Measurements from ENCODE around the gene ENG. TPM values are rescaled to one million over a fixed set of nuclear protein-coding genes. Genes with fewer than 3 reads are reported as not detected.

ENG gene
- total and polyA plus RNA-seq, 11 donors: 116 to 252 (median 144) TPM

- Histone ChIP-seq H3K9me3 (no peaks in the 10 kb centered on the region), H3K27me3 (no peaks in the 10 kb centered on the region), H3K4me3 (no peak overlapping the region), H3K27ac (peak overlapping the region in 4 of 12 donors; percentile 22 to 39 (median 36)), H3K4me1 (peaks cover 0 to 49% (median 33%) of the 10 kb centered on the region in 12 donors), H3K36me3 (peaks cover 4 to 48% (median 38%) of the 10 kb centered on the region in 9 donors)
- DNase-seq (no peak), ATAC-seq (peak in 1 of 4 donors; percentile 3)
- intact Hi-C loops (cut with DNase I): no loop called here
- WGBS, 4 donors: 81 to 88% (median 84%) methylated on average over 11 to 14 of the region's 14 CpGs
- TF ChIP-seq CTCF (IDR thresholded peaks at IDR 0.05): no peak
- no peak for TF ChIP-seq POLR2A (IDR thresholded peaks at IDR 0.05)
Measured at GRCh38 chr9:127794001-127794791, 60.3 kb downstream of the ENG start.

GRCh38 chr9:127793093-127793708, 61.3 kb downstream of the ENG start:
- H3K36me3 ChIP-seq: peaks cover 6 to 58% (median 48%) of the 10 kb centered on the region in 9 donors
- intact Hi-C loops (cut with DNase I): no loop called here
- TF ChIP-seq POLR2A (IDR thresholded peaks at IDR 0.05) (no peak), CTCF (IDR thresholded peaks at IDR 0.05) (no peak)
- no peaks in the 10 kb centered on the region for H3K27me3 ChIP-seq
- H3K27ac ChIP-seq: peak overlapping the region in 8 of 12 donors; percentile 8 to 39 (median 30)
- no peak overlapping the region for H3K4me3 ChIP-seq
- ATAC-seq (peak; percentile 17 to 76 (median 52)), DNase-seq (peak in 1 of 5 donors; percentile 39)
- WGBS, 4 donors: 52 to 67% (median 57%) methylated on average over 7 to 8 of the region's 8 CpGs
- H3K4me1 ChIP-seq: peaks cover 0 to 55% (median 36%) of the 10 kb centered on the region in 12 donors
- no peaks in the 10 kb centered on the region for H3K9me3 ChIP-seq

- H3K27me3 ChIP-seq: no peaks in the 10 kb centered on the region
- peaks cover 0 to 61% (median 41%) of the 10 kb centered on the region in 12 donors for H3K4me1 ChIP-seq
- H3K27ac ChIP-seq: peak overlapping the region in 2 of 12 donors; percentile 17 to 34
- 79 to 82% (median 80%) methylated on average over 7 of the region's 7 CpGs for WGBS, 4 donors
- no peak for DNase-seq
- peaks cover 8 to 65% (median 55%) of the 10 kb centered on the region in 9 donors for H3K36me3 ChIP-seq
- TF ChIP-seq CTCF (IDR thresholded peaks at IDR 0.05): no peak
- no peak for TF ChIP-seq POLR2A (IDR thresholded peaks at IDR 0.05)
- H3K4me3 ChIP-seq: no peak overlapping the region
- ATAC-seq: no peak
- intact Hi-C loops (cut with DNase I): no loop called here
- no peaks in the 10 kb centered on the region for H3K9me3 ChIP-seq
Measured at GRCh38 chr9:127792417-127793031, 61.9 kb downstream of the ENG start.

GRCh38 chr9:127791085-127791484, 63.4 kb downstream of the ENG start:
- Histone ChIP-seq H3K36me3 (peaks cover 8 to 75% (median 61%) of the 10 kb centered on the region in 9 donors), H3K27me3 (no peaks in the 10 kb centered on the region), H3K4me3 (no peak overlapping the region), H3K27ac (peak overlapping the region in 5 of 12 donors; percentile 53 to 86 (median 66)), H3K9me3 (no peaks in the 10 kb centered on the region), H3K4me1 (peaks cover 0 to 60% (median 42%) of the 10 kb centered on the region in 12 donors)
- no peak for ATAC-seq
- intact Hi-C loops (cut with DNase I): no loop called here
- DNase-seq: no peak
- WGBS, 4 donors: 83 to 87% (median 86%) methylated on average over 4 of the region's 4 CpGs
- TF ChIP-seq CTCF (IDR thresholded peaks at IDR 0.05) (no peak), POLR2A (IDR thresholded peaks at IDR 0.05) (no peak)

Measured in heart left ventricle (tissue), 16 donors.